ENCODE measurements around the gene PKD1L1. TPM values are rescaled to one million over a fixed set of nuclear protein-coding genes. Genes with fewer than 3 reads are reported as not detected.

Gene PKD1L1
- total RNA-seq, 2 donors from 2014 or later = 0.40 to 1.2 TPM

DNA sequence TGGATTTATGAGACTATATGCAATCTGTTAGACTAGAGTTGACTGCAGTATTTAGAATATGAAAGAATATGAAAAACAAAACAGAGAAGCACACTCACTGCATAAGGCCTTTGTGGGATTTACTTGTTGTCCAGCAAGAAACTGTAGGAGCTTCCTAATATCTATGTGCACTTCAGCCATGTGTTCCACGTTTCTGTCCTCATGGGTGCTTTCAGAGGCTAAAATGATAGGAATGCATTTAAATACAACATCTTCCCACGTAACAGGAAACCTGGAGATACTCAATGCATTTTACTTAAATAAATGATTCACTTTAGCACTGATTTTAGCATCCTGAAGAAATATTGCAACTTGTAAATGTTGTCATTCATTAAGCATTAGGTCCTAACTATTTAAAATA is 19.4 kb upstream of the PKD1L1 start:
- Histone ChIP-seq H3K4me1 (peaks cover 4% of the 10 kb centered on the region), H3K9ac (ENCODE audit: low read depth in 2 of 2, low read length in 2 of 2) (no peak overlapping the region), H3K9me3 (no peaks in the 10 kb centered on the region), H3K4me3 (no peak overlapping the region), H3K36me3 (peaks cover 30% of the 10 kb centered on the region), H3K27ac (no peak overlapping the region), H3K27me3 (no peaks in the 10 kb centered on the region)
- TF ChIP-seq, protein P1, sequence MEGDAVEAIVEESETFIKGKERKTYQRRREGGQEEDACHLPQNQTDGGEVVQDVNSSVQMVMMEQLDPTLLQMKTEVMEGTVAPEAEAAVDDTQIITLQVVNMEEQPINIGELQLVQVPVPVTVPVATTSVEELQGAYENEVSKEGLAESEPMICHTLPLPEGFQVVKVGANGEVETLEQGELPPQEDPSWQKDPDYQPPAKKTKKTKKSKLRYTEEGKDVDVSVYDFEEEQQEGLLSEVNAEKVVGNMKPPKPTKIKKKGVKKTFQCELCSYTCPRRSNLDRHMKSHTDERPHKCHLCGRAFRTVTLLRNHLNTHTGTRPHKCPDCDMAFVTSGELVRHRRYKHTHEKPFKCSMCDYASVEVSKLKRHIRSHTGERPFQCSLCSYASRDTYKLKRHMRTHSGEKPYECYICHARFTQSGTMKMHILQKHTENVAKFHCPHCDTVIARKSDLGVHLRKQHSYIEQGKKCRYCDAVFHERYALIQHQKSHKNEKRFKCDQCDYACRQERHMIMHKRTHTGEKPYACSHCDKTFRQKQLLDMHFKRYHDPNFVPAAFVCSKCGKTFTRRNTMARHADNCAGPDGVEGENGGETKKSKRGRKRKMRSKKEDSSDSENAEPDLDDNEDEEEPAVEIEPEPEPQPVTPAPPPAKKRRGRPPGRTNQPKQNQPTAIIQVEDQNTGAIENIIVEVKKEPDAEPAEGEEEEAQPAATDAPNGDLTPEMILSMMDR (IDR thresholded peaks at IDR 0.05) = no peak
- DNase-seq = no peak
- intact Hi-C loops (cut with DNase I) = loop anchor here (2.0 kb wide), 1 partner anchor 23 kb away; no protein-coding TSS in a partner anchor

DNA sequence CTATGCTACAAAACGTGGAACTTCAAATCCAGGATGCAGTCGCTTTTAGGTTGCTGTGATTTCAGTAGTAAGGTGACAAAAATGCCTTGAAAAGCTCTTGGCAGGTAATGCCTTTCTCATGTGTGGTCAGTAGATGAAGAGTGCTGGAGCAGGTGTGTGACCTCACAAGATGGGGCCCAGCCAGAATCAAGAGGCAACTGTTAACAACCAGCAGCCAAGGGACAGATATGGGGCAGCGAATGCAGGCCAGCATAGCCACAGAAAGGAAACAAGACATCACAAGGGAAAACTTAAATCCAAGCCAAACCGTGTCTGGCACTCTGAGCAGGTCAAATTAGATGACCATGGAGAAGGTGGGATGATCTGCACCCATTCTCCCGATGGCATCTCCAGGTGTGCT is 18.9 kb upstream of the PKD1L1 start:
- no peaks in the 10 kb centered on the region for H3K9me3 ChIP-seq
- no peaks in the 10 kb centered on the region for H3K27me3 ChIP-seq
- no peak overlapping the region for H3K27ac ChIP-seq
- no peak for DNase-seq
- TF ChIP-seq, protein P1 (IDR thresholded peaks at IDR 0.05) = no peak
- peaks cover 4% of the 10 kb centered on the region for H3K4me1 ChIP-seq
- no peak overlapping the region for H3K9ac ChIP-seq (ENCODE audit: low read depth in 2 of 2, low read length in 2 of 2)
- no peak overlapping the region for H3K4me3 ChIP-seq
- intact Hi-C loops (cut with DNase I) = no loop called here
- H3K36me3 ChIP-seq = peaks cover 30% of the 10 kb centered on the region

DNA sequence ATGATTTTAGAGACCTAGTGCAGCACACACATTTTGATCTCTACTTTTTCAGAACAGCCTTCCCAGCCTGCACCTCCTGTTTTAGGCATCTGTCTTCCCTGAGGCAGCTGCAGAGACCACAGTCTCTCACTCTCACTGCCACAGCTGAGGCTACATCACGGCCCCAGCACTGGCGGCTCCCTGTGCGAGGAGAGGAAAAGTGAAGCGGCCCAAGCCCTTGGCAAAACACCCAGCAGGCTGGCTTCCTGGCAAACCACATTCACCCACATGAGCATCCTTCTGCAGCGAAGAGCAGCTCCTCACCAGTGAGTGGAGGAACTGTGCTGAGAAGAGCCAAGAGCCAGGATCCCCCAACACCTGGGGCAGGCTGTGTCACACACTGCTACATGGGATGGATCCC is 17.2 kb upstream of the PKD1L1 start:
- TF ChIP-seq, protein P1 (IDR thresholded peaks at IDR 0.05) = no peak
- H3K4me3 ChIP-seq = no peak overlapping the region
- no peaks in the 10 kb centered on the region for H3K27me3 ChIP-seq
- H3K9me3 ChIP-seq = no peaks in the 10 kb centered on the region
- H3K27ac ChIP-seq = no peak overlapping the region
- no peak for DNase-seq
- H3K36me3 ChIP-seq = peaks cover 30% of the 10 kb centered on the region
- peaks cover 2% of the 10 kb centered on the region for H3K4me1 ChIP-seq
- no peak overlapping the region for H3K9ac ChIP-seq (ENCODE audit: low read depth in 2 of 2, low read length in 2 of 2)
- intact Hi-C loops (cut with DNase I) = no loop called here

DNA sequence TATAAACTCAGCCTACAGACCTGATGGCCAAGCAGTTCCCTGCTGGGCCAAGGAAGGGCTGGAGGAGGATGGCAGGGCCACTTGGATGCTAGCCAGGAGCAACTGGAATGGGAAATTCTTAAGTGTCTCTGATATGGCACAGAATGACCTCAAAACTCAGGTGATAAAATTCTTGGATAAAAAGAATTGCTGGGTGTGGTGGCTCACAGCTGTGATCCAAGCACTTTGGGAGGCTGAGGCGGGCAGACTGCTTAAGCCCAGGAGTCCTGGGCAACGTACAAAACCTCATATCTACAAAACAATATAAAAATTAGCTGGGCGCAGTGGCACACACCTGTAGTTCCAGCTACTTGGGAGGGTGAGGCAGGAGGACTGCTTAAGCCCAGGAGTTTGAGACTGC is 14.0 kb upstream of the PKD1L1 start:
- intact Hi-C loops (cut with DNase I) = no loop called here
- Histone ChIP-seq H3K27me3 (no peaks in the 10 kb centered on the region), H3K4me1 (no peaks in the 10 kb centered on the region), H3K4me3 (no peak overlapping the region), H3K9me3 (no peaks in the 10 kb centered on the region), H3K9ac (ENCODE audit: low read depth in 2 of 2, low read length in 2 of 2) (no peak overlapping the region), H3K36me3 (peaks cover 26% of the 10 kb centered on the region), H3K27ac (peak overlapping the region; percentile 9)
- TF ChIP-seq, protein P1 (IDR thresholded peaks at IDR 0.05) = no peak
- DNase-seq = peak; percentile 57

DNA sequence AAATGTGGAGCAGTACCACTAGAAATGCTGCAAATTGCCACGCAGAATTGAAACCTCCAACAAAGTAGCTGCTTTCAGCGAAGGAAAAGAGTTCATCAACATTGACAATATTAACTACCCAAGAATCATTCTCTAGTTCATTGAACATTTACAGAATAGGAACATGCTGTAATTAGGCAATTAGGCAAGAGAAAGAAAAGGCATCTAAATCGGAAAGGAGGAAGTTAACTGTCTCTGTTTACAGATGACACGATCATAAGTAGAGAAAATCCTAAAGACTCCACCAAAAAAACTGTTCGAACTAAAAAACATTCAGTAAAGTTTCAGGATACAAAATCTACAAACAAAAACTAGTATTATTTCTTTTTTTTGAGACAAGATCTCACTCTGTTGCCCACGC is 8.9 kb upstream of the PKD1L1 start:
- DNase-seq = no peak
- Histone ChIP-seq H3K4me1 (no peaks in the 10 kb centered on the region), H3K27me3 (no peaks in the 10 kb centered on the region), H3K9ac (ENCODE audit: low read depth in 2 of 2, low read length in 2 of 2) (no peak overlapping the region), H3K4me3 (no peak overlapping the region), H3K36me3 (no peaks in the 10 kb centered on the region), H3K27ac (no peak overlapping the region), H3K9me3 (no peaks in the 10 kb centered on the region)
- TF ChIP-seq, protein P1 (IDR thresholded peaks at IDR 0.05) = no peak
- intact Hi-C loops (cut with DNase I) = no loop called here

DNA sequence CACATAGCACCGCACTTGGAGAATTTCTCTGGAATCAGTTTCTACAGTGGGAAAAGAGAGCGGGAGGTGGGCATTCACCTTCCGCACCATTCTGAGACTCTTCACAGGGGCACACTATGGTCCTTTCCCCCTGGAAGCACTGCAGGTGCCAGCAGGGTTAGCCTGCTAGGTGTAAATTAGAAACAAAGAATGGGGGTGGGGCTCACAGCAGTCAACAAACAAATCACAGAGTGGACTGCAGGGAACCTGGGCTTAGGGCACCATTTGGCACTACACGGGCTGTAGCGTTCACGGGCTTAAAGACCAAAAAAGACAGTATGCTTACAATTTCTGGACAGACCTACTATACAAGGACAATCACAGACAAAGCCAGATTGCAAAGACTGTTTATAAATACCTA is 8.0 kb upstream of the PKD1L1 start:
- intact Hi-C loops (cut with DNase I) = no loop called here
- Histone ChIP-seq H3K9ac (ENCODE audit: low read depth in 2 of 2, low read length in 2 of 2) (no peak overlapping the region), H3K4me3 (no peak overlapping the region), H3K9me3 (no peaks in the 10 kb centered on the region), H3K36me3 (no peaks in the 10 kb centered on the region), H3K4me1 (no peaks in the 10 kb centered on the region), H3K27ac (no peak overlapping the region), H3K27me3 (no peaks in the 10 kb centered on the region)
- TF ChIP-seq, protein P1 (IDR thresholded peaks at IDR 0.05) = no peak
- DNase-seq = no peak
